ENCODE measurements around the gene MGMT. TPM values are rescaled to one million over a fixed set of nuclear protein-coding genes. Genes with fewer than 3 reads are reported as not detected.

MGMT gene
- total RNA-seq, 1 experiment from 2014 or later = 18.6 TPM

GRCh38 chr10:129580901-129581300, 113.9 kb downstream of the MGMT start:
- Histone ChIP-seq H3K27me3 (ENCODE audit: control insufficient read depth, insufficient read depth, low read length) (no peaks in the 10 kb centered on the region), H3K36me3 (replicated peaks; ENCODE audit: control insufficient read depth, insufficient read depth, low read length) (no peaks in the 10 kb centered on the region), H3K4me3 (ENCODE audit: insufficient read depth, low read depth, low read length) (no peak overlapping the region)
- DNase-seq = no peak

- no peaks in the 10 kb centered on the region for H3K36me3 ChIP-seq (replicated peaks; ENCODE audit: control insufficient read depth, insufficient read depth, low read length)
- H3K27me3 ChIP-seq (ENCODE audit: control insufficient read depth, insufficient read depth, low read length) = no peaks in the 10 kb centered on the region
- no peak overlapping the region for H3K4me3 ChIP-seq (ENCODE audit: insufficient read depth, low read depth, low read length)
- DNase-seq = no peak
Measured at GRCh38 chr10:129581827-129582411, 114.9 kb downstream of the MGMT start.

- H3K4me3 ChIP-seq (ENCODE audit: insufficient read depth, low read depth, low read length) = no peak overlapping the region
- no peaks in the 10 kb centered on the region for H3K27me3 ChIP-seq (ENCODE audit: control insufficient read depth, insufficient read depth, low read length)
- no peaks in the 10 kb centered on the region for H3K36me3 ChIP-seq (replicated peaks; ENCODE audit: control insufficient read depth, insufficient read depth, low read length)
- DNase-seq = no peak
Measured at GRCh38 chr10:129583831-129584230, 116.8 kb downstream of the MGMT start.

GRCh38 chr10:129586898-129587443, 119.9 kb downstream of the MGMT start:
- no peak for DNase-seq

GRCh38 chr10:129589546-129589945, 122.5 kb downstream of the MGMT start:
- no peak overlapping the region for H3K4me3 ChIP-seq (ENCODE audit: insufficient read depth, low read depth, low read length)
- H3K36me3 ChIP-seq (replicated peaks; ENCODE audit: control insufficient read depth, insufficient read depth, low read length) = no peaks in the 10 kb centered on the region
- DNase-seq = no peak
- no peaks in the 10 kb centered on the region for H3K27me3 ChIP-seq (ENCODE audit: control insufficient read depth, insufficient read depth, low read length)

More at GRCh38 chr10:129586898-129587443, 119.9 kb downstream of the MGMT start:
- Histone ChIP-seq H3K36me3 (replicated peaks; ENCODE audit: control insufficient read depth, insufficient read depth, low read length) (no peaks in the 10 kb centered on the region), H3K27me3 (ENCODE audit: control insufficient read depth, insufficient read depth, low read length) (no peaks in the 10 kb centered on the region), H3K4me3 (ENCODE audit: insufficient read depth, low read depth, low read length) (no peak overlapping the region)

- no peak for DNase-seq
- Histone ChIP-seq H3K36me3 (replicated peaks; ENCODE audit: control insufficient read depth, insufficient read depth, low read length) (no peaks in the 10 kb centered on the region), H3K27me3 (ENCODE audit: control insufficient read depth, insufficient read depth, low read length) (no peaks in the 10 kb centered on the region), H3K4me3 (ENCODE audit: insufficient read depth, low read depth, low read length) (no peak overlapping the region)
Measured at GRCh38 chr10:129593953-129594352, 126.9 kb downstream of the MGMT start.

GRCh38 chr10:129594811-129595210, 127.8 kb downstream of the MGMT start:
- Histone ChIP-seq H3K36me3 (replicated peaks; ENCODE audit: control insufficient read depth, insufficient read depth, low read length) (no peaks in the 10 kb centered on the region), H3K27me3 (ENCODE audit: control insufficient read depth, insufficient read depth, low read length) (no peaks in the 10 kb centered on the region), H3K4me3 (ENCODE audit: insufficient read depth, low read depth, low read length) (no peak overlapping the region)
- no peak for DNase-seq

- no peak for DNase-seq
- Histone ChIP-seq H3K27me3 (ENCODE audit: control insufficient read depth, insufficient read depth, low read length) (no peaks in the 10 kb centered on the region), H3K4me3 (ENCODE audit: insufficient read depth, low read depth, low read length) (no peak overlapping the region), H3K36me3 (replicated peaks; ENCODE audit: control insufficient read depth, insufficient read depth, low read length) (no peaks in the 10 kb centered on the region)
Measured at GRCh38 chr10:129598413-129598812, 131.4 kb downstream of the MGMT start.

GRCh38 chr10:129599160-129599559, 132.1 kb downstream of the MGMT start:
- DNase-seq = no peak
- Histone ChIP-seq H3K36me3 (replicated peaks; ENCODE audit: control insufficient read depth, insufficient read depth, low read length) (no peaks in the 10 kb centered on the region), H3K4me3 (ENCODE audit: insufficient read depth, low read depth, low read length) (no peak overlapping the region), H3K27me3 (ENCODE audit: control insufficient read depth, insufficient read depth, low read length) (no peaks in the 10 kb centered on the region)

- DNase-seq = no peak
- H3K27me3 ChIP-seq (ENCODE audit: control insufficient read depth, insufficient read depth, low read length) = no peaks in the 10 kb centered on the region
- H3K4me3 ChIP-seq (ENCODE audit: insufficient read depth, low read depth, low read length) = no peak overlapping the region
- no peaks in the 10 kb centered on the region for H3K36me3 ChIP-seq (replicated peaks; ENCODE audit: control insufficient read depth, insufficient read depth, low read length)
Measured at GRCh38 chr10:129601737-129602136, 134.7 kb downstream of the MGMT start.

- DNase-seq = no peak
- Histone ChIP-seq H3K4me3 (ENCODE audit: insufficient read depth, low read depth, low read length) (no peak overlapping the region), H3K36me3 (replicated peaks; ENCODE audit: control insufficient read depth, insufficient read depth, low read length) (no peaks in the 10 kb centered on the region), H3K27me3 (ENCODE audit: control insufficient read depth, insufficient read depth, low read length) (no peaks in the 10 kb centered on the region)
Measured at GRCh38 chr10:129602938-129603535, 136.0 kb downstream of the MGMT start.

GRCh38 chr10:129604333-129605032, 137.4 kb downstream of the MGMT start:
- H3K36me3 ChIP-seq (replicated peaks; ENCODE audit: control insufficient read depth, insufficient read depth, low read length) = no peaks in the 10 kb centered on the region
- DNase-seq = no peak
- no peak overlapping the region for H3K4me3 ChIP-seq (ENCODE audit: insufficient read depth, low read depth, low read length)
- no peaks in the 10 kb centered on the region for H3K27me3 ChIP-seq (ENCODE audit: control insufficient read depth, insufficient read depth, low read length)

GRCh38 chr10:129605266-129605985, 138.4 kb downstream of the MGMT start:
- H3K36me3 ChIP-seq (replicated peaks; ENCODE audit: control insufficient read depth, insufficient read depth, low read length) = no peaks in the 10 kb centered on the region
- H3K4me3 ChIP-seq (ENCODE audit: insufficient read depth, low read depth, low read length) = no peak overlapping the region
- no peak for DNase-seq
- no peaks in the 10 kb centered on the region for H3K27me3 ChIP-seq (ENCODE audit: control insufficient read depth, insufficient read depth, low read length)

GRCh38 chr10:129605986-129606518, 139.0 kb downstream of the MGMT start:
- H3K27me3 ChIP-seq (ENCODE audit: control insufficient read depth, insufficient read depth, low read length) = no peaks in the 10 kb centered on the region
- H3K36me3 ChIP-seq (replicated peaks; ENCODE audit: control insufficient read depth, insufficient read depth, low read length) = no peaks in the 10 kb centered on the region
- no peak overlapping the region for H3K4me3 ChIP-seq (ENCODE audit: insufficient read depth, low read depth, low read length)
- peak; percentile 60 for DNase-seq

Measured in H7 (cell line).